Ishikawa (cell line): Measurements from ENCODE around the gene CORO1A.

ENCODE experiments used
- CEBPB ChIP-seq: IDR thresholded peaks from 2 replicates; pipeline ENCODE4 v1.6.1; 2012
- CREB1 ChIP-seq: IDR thresholded peaks from 2 replicates; pipeline ENCODE4 v1.6.1; 2012; ENCODE audit warnings: low read depth
- EGR1 ChIP-seq: IDR thresholded peaks from 2 replicates; pipeline ENCODE4 v1.6.1; 2012
- EP300 ChIP-seq: IDR thresholded peaks from 2 replicates; pipeline ENCODE4 v1.6.1; 2012; ENCODE audit warnings: borderline replicate concordance
- FOXM1 ChIP-seq: IDR thresholded peaks from 2 replicates; pipeline ENCODE4 v1.6.1; 2012; ENCODE audit warnings: low read depth, borderline replicate concordance
- NFIC ChIP-seq: IDR thresholded peaks from 2 replicates; pipeline ENCODE4 v1.6.1; 2012
- RAD21 ChIP-seq: IDR thresholded peaks from 2 replicates; pipeline ENCODE4 v1.6.1; 2012; ENCODE audit warnings: low read depth
- REST ChIP-seq: IDR thresholded peaks from 2 replicates; pipeline ENCODE4 v1.6.1; 2012; ENCODE audit warnings: low read depth, mild to moderate bottlenecking
- TAF1 ChIP-seq: IDR thresholded peaks from 2 replicates; pipeline ENCODE4 v1.6.1; 2012; ENCODE audit warnings: low read depth, mild to moderate bottlenecking
- TCF12 ChIP-seq: IDR thresholded peaks from 2 replicates; pipeline ENCODE4 v1.6.1; 2012; ENCODE audit warnings: low read depth
- TEAD4 ChIP-seq: IDR thresholded peaks from 2 replicates; pipeline ENCODE4 v1.6.1; 2012
- YY1 ChIP-seq: IDR thresholded peaks from 2 replicates; pipeline ENCODE4 v1.6.1; 2012; ENCODE audit warnings: low read depth
- ZBTB7A ChIP-seq: IDR thresholded peaks from 2 replicates; pipeline ENCODE4 v1.6.1; 2012; ENCODE audit warnings: low read depth
- TF ChIP-seq, protein P1 (sequence below): IDR thresholded peaks from 2 replicates; pipeline ENCODE4 v1.6.1; 2012
- TF ChIP-seq, protein P2 (sequence below): IDR thresholded peaks from 2 replicates; pipeline ENCODE4 v1.6.1; 2012

CORO1A gene

GRCh38 chr16:30179195-30179594 lies 4.2 kb upstream of the CORO1A start:
- TF ChIP-seq RAD21 (no peak), TCF12 (no peak), EGR1 (no peak), ZBTB7A (no peak), REST (no peak), TAF1 (no peak), NFIC (no peak), CREB1 (no peak), FOXM1 (no peak), TEAD4 (no peak), YY1 (no peak), EP300 (no peak), CEBPB (no peak)
- TF ChIP-seq, protein P1, sequence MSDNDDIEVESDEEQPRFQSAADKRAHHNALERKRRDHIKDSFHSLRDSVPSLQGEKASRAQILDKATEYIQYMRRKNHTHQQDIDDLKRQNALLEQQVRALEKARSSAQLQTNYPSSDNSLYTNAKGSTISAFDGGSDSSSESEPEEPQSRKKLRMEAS = no peak
- TF ChIP-seq, protein P2, sequence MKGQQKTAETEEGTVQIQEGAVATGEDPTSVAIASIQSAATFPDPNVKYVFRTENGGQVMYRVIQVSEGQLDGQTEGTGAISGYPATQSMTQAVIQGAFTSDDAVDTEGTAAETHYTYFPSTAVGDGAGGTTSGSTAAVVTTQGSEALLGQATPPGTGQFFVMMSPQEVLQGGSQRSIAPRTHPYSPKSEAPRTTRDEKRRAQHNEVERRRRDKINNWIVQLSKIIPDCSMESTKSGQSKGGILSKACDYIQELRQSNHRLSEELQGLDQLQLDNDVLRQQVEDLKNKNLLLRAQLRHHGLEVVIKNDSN = no peak

DNA sequence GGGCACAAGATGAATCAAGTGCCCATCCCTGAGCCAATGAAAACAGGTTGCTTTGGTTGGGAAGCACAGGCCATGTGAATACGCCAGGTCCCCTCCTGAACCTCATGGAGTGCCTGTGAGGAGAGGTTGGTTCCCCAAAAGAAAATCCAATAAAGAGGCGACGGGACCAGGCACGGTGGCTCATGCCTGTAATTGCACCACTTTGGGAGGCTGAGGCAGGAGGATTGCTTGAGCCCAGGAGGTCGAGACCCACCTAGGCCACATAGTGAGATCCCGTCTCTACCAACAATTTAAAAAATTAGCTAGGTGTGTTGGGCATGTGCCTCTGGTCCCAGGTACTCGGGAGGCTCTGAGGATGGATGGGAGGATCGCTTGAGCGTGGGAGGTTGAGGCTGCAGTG lies 3.5 kb upstream of the CORO1A start:
- TF ChIP-seq EGR1 (no peak), NFIC (no peak), RAD21 (no peak), EP300 (no peak), CEBPB (no peak), TEAD4 (no peak), YY1 (no peak), FOXM1 (no peak), ZBTB7A (no peak), CREB1 (no peak), TAF1 (no peak), REST (no peak), TCF12 (no peak)
- TF ChIP-seq, protein P2 = no peak
- TF ChIP-seq, protein P1 = no peak

DNA sequence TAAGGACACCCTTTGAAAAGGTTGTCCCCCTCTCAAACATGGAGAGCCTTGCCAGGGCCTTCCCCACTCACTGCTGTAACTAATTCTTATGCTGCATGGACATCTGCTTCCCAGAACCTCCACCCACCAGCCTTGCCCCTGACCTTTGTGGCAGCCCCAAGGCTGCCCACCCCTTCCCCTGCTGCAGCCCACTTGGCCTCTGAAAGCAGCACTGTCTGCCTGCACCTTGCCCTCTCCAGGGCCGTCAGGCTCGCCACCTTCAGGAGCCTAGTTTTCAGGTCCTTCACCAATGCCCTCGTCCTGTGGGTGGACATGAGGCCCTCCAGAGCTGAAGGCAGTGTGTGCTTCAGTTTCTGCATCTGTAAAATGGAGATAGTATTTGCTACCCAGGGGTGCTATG lies 2.7 kb upstream of the CORO1A start:
- TF ChIP-seq NFIC = no peak
- TF ChIP-seq, protein P1 = no peak
- TF ChIP-seq, protein P2 = no peak
- TF ChIP-seq ZBTB7A = no peak
- TF ChIP-seq YY1 = no peak
- TF ChIP-seq TCF12 = no peak
- no peak for TF ChIP-seq TEAD4

DNA sequence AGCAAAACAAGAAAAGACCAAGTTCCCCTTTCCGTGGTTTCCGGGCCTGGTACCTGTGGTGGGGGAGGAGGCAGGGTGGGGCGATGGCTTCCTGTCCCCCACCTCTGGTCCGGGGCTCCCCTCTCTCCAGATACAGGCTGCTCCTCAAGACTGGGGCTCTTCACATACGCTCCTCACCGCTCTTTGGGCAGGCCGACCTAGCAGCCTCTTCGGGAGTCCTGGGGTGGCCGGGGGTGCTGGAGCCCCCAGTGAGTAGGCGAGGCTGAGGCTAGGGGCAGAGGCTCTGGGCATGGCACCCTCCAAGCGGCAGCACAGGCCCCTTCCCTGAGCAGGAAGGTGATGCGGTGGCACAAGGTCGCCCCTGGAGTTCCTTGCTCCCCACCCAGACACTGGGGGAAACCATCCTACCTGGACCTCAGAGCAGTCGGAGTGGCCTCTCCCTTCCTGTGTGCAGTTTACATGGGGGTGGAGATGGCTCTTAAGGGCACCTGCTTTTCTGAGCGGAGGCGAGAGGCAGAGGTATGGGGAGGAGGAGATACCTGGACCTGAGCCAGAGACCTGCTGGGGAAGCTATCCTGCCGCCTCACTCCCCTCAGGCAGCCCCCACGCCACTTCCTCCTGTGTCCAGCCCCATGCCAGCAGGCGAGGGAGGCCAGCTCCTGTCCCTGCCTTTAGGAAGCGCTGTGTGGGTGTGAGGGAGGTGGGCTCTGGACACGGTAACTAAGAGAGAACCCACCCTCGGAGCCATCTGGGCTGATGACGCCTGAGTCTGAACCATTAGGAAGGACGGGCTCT lies 891 bp downstream of the CORO1A start:
- TF ChIP-seq, protein P1 = 0 out of 2 replicates have a peak, but pooled peaks have one; percentile 25
- TF ChIP-seq NFIC = peak; percentile 67
- no peak for TF ChIP-seq CREB1
- TF ChIP-seq RAD21 = no peak
- TF ChIP-seq YY1 = no peak
- TF ChIP-seq, protein P2 = no peak
- no peak for TF ChIP-seq TCF12
- 0 out of 2 replicates have a peak, but pooled peaks have one; percentile 15 for TF ChIP-seq EGR1
- TF ChIP-seq TEAD4 = no peak
